Endothelial cell of umbilical vein (primary cell): Measurements from ENCODE around the gene SLC39A11. TPM values are rescaled to one million over a fixed set of nuclear protein-coding genes. Genes with fewer than 3 reads are reported as not detected.

Experiments
- BruUV-seq: library from RNA; stranded (reverse); fragments of 400-500 nt; replicated peaks from 2 replicates; lab custom pipeline; 2021; lab: Mats Ljungman, UMichigan
- CTCF ChIA-PET: fragments of 300-600, 350-600 bp; sonication (Branson Sonifier 250); formaldehyde crosslinking; loops from one replicate; lab custom pipeline; 2021; ENCODE audit warnings: antibody characterized with exemption, inconsistent platforms; lab: Charles Lee
- POLR2A ChIA-PET: fragments of 300-600, 350-600 bp; sonication (Branson Sonifier 250); formaldehyde crosslinking; loops from one replicate; lab custom pipeline; 2021; ENCODE audit warnings: antibody characterized with exemption, inconsistent platforms; lab: Charles Lee
- DNase-seq: peaks from one replicate; pipeline ENCODE4 v3.0.0-alpha.2; 2011; ENCODE audit warnings: low read depth, low spot score
- FAIRE-seq: peaks from 2 replicates; lab custom pipeline; 2011; peaks lifted over from hg19 to GRCh38; lab: Jason Lieb, UNC
- H2AFZ ChIP-seq: 2 replicates; pipeline ENCODE4 v1.6.0; 2012; ENCODE audit warnings: low read depth, low read length, control low read depth, inconsistent platforms
- H3K27ac ChIP-seq: 2 replicates; pipeline ENCODE4 v1.5.1; 2011; ENCODE audit warnings: low read depth, mild to moderate bottlenecking, control low read depth, low read length, moderate library complexity; ENCODE audit not compliant: insufficient read depth
- H3K27me3 ChIP-seq, 2 experiments: 2 replicates each; pipeline versions ENCODE4 v1.6.0 to v1.6.1; 2011; ENCODE audit warnings: low read length in 2 of 2, mixed read lengths in 1 of 2; ENCODE audit not compliant: control insufficient read depth in 2 of 2, insufficient read depth in 2 of 2
- H3K36me3 ChIP-seq, 2 experiments: 2 replicates in 1 of 2; 3 replicates in 1 of 2; pipeline ENCODE4 v1.5.1; 2011; ENCODE audit warnings: low read length in 2 of 2, mild to moderate bottlenecking in 1 of 2, moderate library complexity in 1 of 2; ENCODE audit not compliant: control insufficient read depth in 2 of 2, insufficient read depth in 2 of 2; ENCODE audit errors: extremely low read depth in 1 of 2
- H3K4me1 ChIP-seq: 3 replicates; pipeline ENCODE4 v1.5.1; 2011; ENCODE audit warnings: mild to moderate bottlenecking, low read length; ENCODE audit not compliant: control insufficient read depth, insufficient read depth; ENCODE audit errors: extremely low read depth
- H3K4me2 ChIP-seq: 2 replicates; pipeline ENCODE4 v1.6.1; 2011; ENCODE audit warnings: low read length, control low read depth, mixed read lengths; ENCODE audit not compliant: insufficient read depth
- H3K4me3 ChIP-seq, 3 experiments: fragments of 200-600 bp in 1 of 3; sonication (generic), shearing (Covaris generic) in 1 of 3; replicated peaks in 1 of 3; 2 replicates each; pipeline ENCODE4 v1.5.1; 2011 to 2016; ENCODE audit warnings: control low read depth in 3 of 3, low read length in 3 of 3, mild to moderate bottlenecking in 2 of 3, inconsistent platforms in 1 of 3, low read depth in 1 of 3, moderate library complexity in 1 of 3; ENCODE audit not compliant: insufficient read depth in 1 of 3
- H3K79me2 ChIP-seq: 2 replicates; pipeline ENCODE4 v1.6.0; 2012; ENCODE audit warnings: low read length, inconsistent platforms; ENCODE audit not compliant: control insufficient read depth, insufficient read depth
- H3K9ac ChIP-seq: replicated peaks from 2 replicates; pipeline ENCODE3; 2011; ENCODE audit warnings: low read length, control low read depth; ENCODE audit not compliant: insufficient read depth; ENCODE audit errors: extremely low read depth
- H3K9me1 ChIP-seq: replicated peaks from 3 replicates; pipeline ENCODE4 v1.6.0; 2011; ENCODE audit warnings: mild to moderate bottlenecking, low read length; ENCODE audit not compliant: control insufficient read depth, insufficient read depth; ENCODE audit errors: extremely low read depth
- H3K9me3 ChIP-seq: replicated peaks from 2 replicates; pipeline ENCODE4 v1.5.1; 2012; ENCODE audit warnings: low read length, inconsistent platforms; ENCODE audit not compliant: control insufficient read depth, insufficient read depth
- H4K20me1 ChIP-seq: replicated peaks from 2 replicates; pipeline ENCODE3; 2011; ENCODE audit warnings: mild to moderate bottlenecking, low read length; ENCODE audit not compliant: control insufficient read depth, insufficient read depth; ENCODE audit errors: extremely low read depth
- CTCF ChIP-seq, 2 donors: IDR thresholded peaks; 1 replicate in 1 of 2; 2 replicates in 1 of 2; pipeline ENCODE4 v1.5.1; 2011; ENCODE audit warnings: low read length in 2 of 2, mild to moderate bottlenecking in 2 of 2, moderate library complexity in 2 of 2, control low read depth in 1 of 2, inconsistent platforms in 1 of 2, low read depth in 1 of 2; ENCODE audit not compliant: insufficient read depth in 1 of 2; ENCODE audit errors: extremely low read depth in 1 of 2
- EZH2 ChIP-seq: IDR thresholded peaks from 2 replicates; pipeline ENCODE4 v1.6.1; 2012; ENCODE audit warnings: borderline replicate concordance, low read depth, mild to moderate bottlenecking, moderate library complexity, low read length, inconsistent platforms; ENCODE audit not compliant: severe bottlenecking
- FOS ChIP-seq: IDR thresholded peaks from 2 replicates; pipeline ENCODE4 v1.6.1; 2011; ENCODE audit warnings: mild to moderate bottlenecking, low read length, moderate library complexity, borderline replicate concordance; ENCODE audit not compliant: insufficient read depth
- GATA2 ChIP-seq: IDR thresholded peaks from 2 replicates; pipeline ENCODE4 v1.7.0; 2011; ENCODE audit warnings: low read depth, mild to moderate bottlenecking, moderate library complexity, mixed read lengths, low read length; ENCODE audit not compliant: insufficient read length, insufficient read depth
- JUN ChIP-seq: IDR thresholded peaks from 2 replicates; pipeline ENCODE4 v1.6.1; 2011; ENCODE audit warnings: borderline replicate concordance, low read depth; ENCODE audit not compliant: insufficient read length, insufficient read depth
- MYC ChIP-seq: IDR thresholded peaks from one replicate; pipeline ENCODE4 v1.6.1; 2011; ENCODE audit warnings: mild to moderate bottlenecking, low read depth, low read length
- POLR2A ChIP-seq: IDR thresholded peaks from 2 replicates; pipeline ENCODE4 v1.6.1; 2012; ENCODE audit warnings: low read depth, mild to moderate bottlenecking, control low read depth, low read length
- POLR2AphosphoS5 ChIP-seq: IDR thresholded peaks from 2 replicates; pipeline ENCODE4 v1.6.1; 2012; ENCODE audit warnings: low read depth, mild to moderate bottlenecking, control low read depth, low read length, moderate library complexity; ENCODE audit not compliant: insufficient read depth
- dilution Hi-C: fragments of 300-500 bp; cut with MboI; formaldehyde crosslinking; loops from one replicate; pipeline ENCODE4 v1.15.0; 2019; ENCODE audit warnings: low sequenced_read_pairs; ENCODE audit not compliant: extremely low pct_ligation_motif_present
- intact Hi-C: fragments of 100-400 bp; cut with micrococcal nuclease; formaldehyde crosslinking; loops from one replicate; pipeline ENCODE4 v1.10.0; 2022
- polyA plus RNA-seq, 4 experiments: library from polyadenylated mRNA; depleted of rRNA in 3 of 4; stranded (reverse) in 3 of 4; unstranded in 1 of 4; fragments of >200 nt; gene quantifications; 2 replicates each; pipeline versions ENCODE4 v1.2.1 to v1.2.3, GENCODE V29; 2011 to 2012; ENCODE audit warnings: missing spikeins in 1 of 4
- total RNA-seq: library from RNA; stranded (reverse); gene quantifications from 2 replicates; pipeline ENCODE4 v1.2.3, GENCODE V29; 2021
- TF ChIP-seq, protein P1 (sequence below): IDR thresholded peaks from 2 replicates; pipeline ENCODE4 v1.6.1; 2011; ENCODE audit not compliant: insufficient read depth, insufficient read length

Gene SLC39A11
- total and polyA plus RNA-seq, 2 donors (not counting 3 experiments of a cell fraction or from before 2014, with no cell fraction given): 8.1 to 11.9 TPM

GRCh38 chr17:72696156-72696555, 396.3 kb downstream of the SLC39A11 start:
- intact Hi-C loops: no loop called here
- ChIA-PET CTCF (no interaction called here), POLR2A (no interaction called here)
- no peaks in the 10 kb centered on the region for H3K27me3 ChIP-seq
- DNase-seq (no peak), FAIRE-seq (no peak)
- no peaks in the 10 kb centered on the region for H3K36me3 ChIP-seq
- no peak overlapping the region for H3K4me3 ChIP-seq
- no peaks in the 10 kb centered on the region for H3K9me1 ChIP-seq
- no TSS peak for BruUV-seq
- H3K79me2 ChIP-seq: no peaks in the 10 kb centered on the region
- dilution Hi-C loops: no loop called here
- TF ChIP-seq FOS (no peak), MYC (no peak), EZH2 (no peak), CTCF (IDR thresholded peaks at IDR 0.05; ENCODE audit: extremely low read depth in 1 of 2, insufficient read depth in 1 of 2, low read depth in 1 of 2, low read length in 2 of 2) (no peak), JUN (no peak), POLR2AphosphoS5 (no peak), GATA2 (no peak), POLR2A (no peak)
- TF ChIP-seq, protein P1, sequence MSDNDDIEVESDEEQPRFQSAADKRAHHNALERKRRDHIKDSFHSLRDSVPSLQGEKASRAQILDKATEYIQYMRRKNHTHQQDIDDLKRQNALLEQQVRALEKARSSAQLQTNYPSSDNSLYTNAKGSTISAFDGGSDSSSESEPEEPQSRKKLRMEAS: no peak
- no peak overlapping the region for H3K4me2 ChIP-seq
- no peak overlapping the region for H3K27ac ChIP-seq
- H4K20me1 ChIP-seq: no peaks in the 10 kb centered on the region
- no peak overlapping the region for H3K9ac ChIP-seq
- no peak overlapping the region for H2AFZ ChIP-seq
- no peaks in the 10 kb centered on the region for H3K9me3 ChIP-seq
- H3K4me1 ChIP-seq: no peaks in the 10 kb centered on the region
